Endothelial cell of umbilical vein (primary cell): ENCODE data around the gene ACTL10. TPM values are rescaled to one million over a fixed set of nuclear protein-coding genes. Genes with fewer than 3 reads are reported as not detected.

Experiments
- BruUV-seq: library from RNA; stranded (reverse); fragments of 400-500 nt; replicated peaks from 2 replicates; lab custom pipeline; 2021; lab: Mats Ljungman, UMichigan
- CTCF ChIA-PET: fragments of 300-600, 350-600 bp; sonication (Branson Sonifier 250); formaldehyde crosslinking; loops from one replicate; lab custom pipeline; 2021; ENCODE audit warnings: antibody characterized with exemption, inconsistent platforms; lab: Charles Lee
- POLR2A ChIA-PET: fragments of 300-600, 350-600 bp; sonication (Branson Sonifier 250); formaldehyde crosslinking; loops from one replicate; lab custom pipeline; 2021; ENCODE audit warnings: antibody characterized with exemption, inconsistent platforms; lab: Charles Lee
- DNase-seq: peaks from one replicate; pipeline ENCODE4 v3.0.0-alpha.2; 2011; ENCODE audit warnings: low read depth, low spot score
- FAIRE-seq: peaks from 2 replicates; lab custom pipeline; 2011; peaks lifted over from hg19 to GRCh38; lab: Jason Lieb, UNC
- H2AFZ ChIP-seq: 2 replicates; pipeline ENCODE4 v1.6.0; 2012; ENCODE audit warnings: low read depth, low read length, control low read depth, inconsistent platforms
- H3K27ac ChIP-seq: 2 replicates; pipeline ENCODE4 v1.5.1; 2011; ENCODE audit warnings: low read depth, mild to moderate bottlenecking, control low read depth, low read length, moderate library complexity; ENCODE audit not compliant: insufficient read depth
- H3K27me3 ChIP-seq, 2 experiments: 2 replicates each; pipeline versions ENCODE4 v1.6.0 to v1.6.1; 2011; ENCODE audit warnings: low read length in 2 of 2, mixed read lengths in 1 of 2; ENCODE audit not compliant: control insufficient read depth in 2 of 2, insufficient read depth in 2 of 2
- H3K36me3 ChIP-seq, 2 experiments: 2 replicates in 1 of 2; 3 replicates in 1 of 2; pipeline ENCODE4 v1.5.1; 2011; ENCODE audit warnings: low read length in 2 of 2, mild to moderate bottlenecking in 1 of 2, moderate library complexity in 1 of 2; ENCODE audit not compliant: control insufficient read depth in 2 of 2, insufficient read depth in 2 of 2; ENCODE audit errors: extremely low read depth in 1 of 2
- H3K4me1 ChIP-seq: 3 replicates; pipeline ENCODE4 v1.5.1; 2011; ENCODE audit warnings: mild to moderate bottlenecking, low read length; ENCODE audit not compliant: control insufficient read depth, insufficient read depth; ENCODE audit errors: extremely low read depth
- H3K4me2 ChIP-seq: 2 replicates; pipeline ENCODE4 v1.6.1; 2011; ENCODE audit warnings: low read length, control low read depth, mixed read lengths; ENCODE audit not compliant: insufficient read depth
- H3K4me3 ChIP-seq, 3 experiments: fragments of 200-600 bp in 1 of 3; sonication (generic), shearing (Covaris generic) in 1 of 3; replicated peaks in 1 of 3; 2 replicates each; pipeline ENCODE4 v1.5.1; 2011 to 2016; ENCODE audit warnings: control low read depth in 3 of 3, low read length in 3 of 3, mild to moderate bottlenecking in 2 of 3, inconsistent platforms in 1 of 3, low read depth in 1 of 3, moderate library complexity in 1 of 3; ENCODE audit not compliant: insufficient read depth in 1 of 3
- H3K79me2 ChIP-seq: 2 replicates; pipeline ENCODE4 v1.6.0; 2012; ENCODE audit warnings: low read length, inconsistent platforms; ENCODE audit not compliant: control insufficient read depth, insufficient read depth
- H3K9ac ChIP-seq: replicated peaks from 2 replicates; pipeline ENCODE3; 2011; ENCODE audit warnings: low read length, control low read depth; ENCODE audit not compliant: insufficient read depth; ENCODE audit errors: extremely low read depth
- H3K9me1 ChIP-seq: replicated peaks from 3 replicates; pipeline ENCODE4 v1.6.0; 2011; ENCODE audit warnings: mild to moderate bottlenecking, low read length; ENCODE audit not compliant: control insufficient read depth, insufficient read depth; ENCODE audit errors: extremely low read depth
- H3K9me3 ChIP-seq: replicated peaks from 2 replicates; pipeline ENCODE4 v1.5.1; 2012; ENCODE audit warnings: low read length, inconsistent platforms; ENCODE audit not compliant: control insufficient read depth, insufficient read depth
- H4K20me1 ChIP-seq: replicated peaks from 2 replicates; pipeline ENCODE3; 2011; ENCODE audit warnings: mild to moderate bottlenecking, low read length; ENCODE audit not compliant: control insufficient read depth, insufficient read depth; ENCODE audit errors: extremely low read depth
- CTCF ChIP-seq, 2 donors: IDR thresholded peaks; 1 replicate in 1 of 2; 2 replicates in 1 of 2; pipeline ENCODE4 v1.5.1; 2011; ENCODE audit warnings: low read length in 2 of 2, mild to moderate bottlenecking in 2 of 2, moderate library complexity in 2 of 2, control low read depth in 1 of 2, inconsistent platforms in 1 of 2, low read depth in 1 of 2; ENCODE audit not compliant: insufficient read depth in 1 of 2; ENCODE audit errors: extremely low read depth in 1 of 2
- EZH2 ChIP-seq: IDR thresholded peaks from 2 replicates; pipeline ENCODE4 v1.6.1; 2012; ENCODE audit warnings: borderline replicate concordance, low read depth, mild to moderate bottlenecking, moderate library complexity, low read length, inconsistent platforms; ENCODE audit not compliant: severe bottlenecking
- FOS ChIP-seq: IDR thresholded peaks from 2 replicates; pipeline ENCODE4 v1.6.1; 2011; ENCODE audit warnings: mild to moderate bottlenecking, low read length, moderate library complexity, borderline replicate concordance; ENCODE audit not compliant: insufficient read depth
- GATA2 ChIP-seq: IDR thresholded peaks from 2 replicates; pipeline ENCODE4 v1.7.0; 2011; ENCODE audit warnings: low read depth, mild to moderate bottlenecking, moderate library complexity, mixed read lengths, low read length; ENCODE audit not compliant: insufficient read length, insufficient read depth
- JUN ChIP-seq: IDR thresholded peaks from 2 replicates; pipeline ENCODE4 v1.6.1; 2011; ENCODE audit warnings: borderline replicate concordance, low read depth; ENCODE audit not compliant: insufficient read length, insufficient read depth
- MAX ChIP-seq: IDR thresholded peaks from 2 replicates; pipeline ENCODE4 v1.6.1; 2011; ENCODE audit not compliant: insufficient read depth, insufficient read length
- MYC ChIP-seq: IDR thresholded peaks from one replicate; pipeline ENCODE4 v1.6.1; 2011; ENCODE audit warnings: mild to moderate bottlenecking, low read depth, low read length
- POLR2A ChIP-seq: IDR thresholded peaks from 2 replicates; pipeline ENCODE4 v1.6.1; 2012; ENCODE audit warnings: low read depth, mild to moderate bottlenecking, control low read depth, low read length
- POLR2AphosphoS5 ChIP-seq: IDR thresholded peaks from 2 replicates; pipeline ENCODE4 v1.6.1; 2012; ENCODE audit warnings: low read depth, mild to moderate bottlenecking, control low read depth, low read length, moderate library complexity; ENCODE audit not compliant: insufficient read depth
- dilution Hi-C: fragments of 300-500 bp; cut with MboI; formaldehyde crosslinking; loops from one replicate; pipeline ENCODE4 v1.15.0; 2019; ENCODE audit warnings: low sequenced_read_pairs; ENCODE audit not compliant: extremely low pct_ligation_motif_present
- intact Hi-C: fragments of 100-400 bp; cut with micrococcal nuclease; formaldehyde crosslinking; loops from one replicate; pipeline ENCODE4 v1.10.0; 2022
- polyA plus RNA-seq, 4 experiments: library from polyadenylated mRNA; depleted of rRNA in 3 of 4; stranded (reverse) in 3 of 4; unstranded in 1 of 4; fragments of >200 nt; gene quantifications; 2 replicates each; pipeline versions ENCODE4 v1.2.1 to v1.2.3, GENCODE V29; 2011 to 2012; ENCODE audit warnings: missing spikeins in 1 of 4
- total RNA-seq: library from RNA; stranded (reverse); gene quantifications from 2 replicates; pipeline ENCODE4 v1.2.3, GENCODE V29; 2021

Gene ACTL10
- total and polyA plus RNA-seq, 2 donors (not counting 3 experiments of a cell fraction or from before 2014, with no cell fraction given): 0.92 to 1.4 TPM

- intact Hi-C loops: no loop called here
These were observed 4.2 kb downstream of the ACTL10 start for GRCh38 chr20:33670715-33671499.

More at GRCh38 chr20:33670715-33671499, 4.2 kb downstream of the ACTL10 start:
- no peak for FAIRE-seq
- no peaks in the 10 kb centered on the region for H3K9me3 ChIP-seq
- no peak for DNase-seq
- no peak overlapping the region for H3K4me2 ChIP-seq
- no peak overlapping the region for H2AFZ ChIP-seq
- H3K27me3 ChIP-seq: no peaks in the 10 kb centered on the region
- ChIA-PET POLR2A (no interaction called here), CTCF (interaction anchor here (0.8 to 1.0 kb wide), 2 partner anchors 13 to 18 kb away, joined by 3 read pairs; no protein-coding TSS in a partner anchor)
- H3K27ac ChIP-seq: no peak overlapping the region
- dilution Hi-C loops: no loop called here
- peaks cover 27% of the 10 kb centered on the region for H3K4me1 ChIP-seq
- no peaks in the 10 kb centered on the region for H4K20me1 ChIP-seq
- no TSS peak for BruUV-seq
- peaks cover 0 to 2% of the 10 kb centered on the region in 2 experiments for H3K36me3 ChIP-seq
- H3K79me2 ChIP-seq: no peaks in the 10 kb centered on the region
- no peak overlapping the region for H3K4me3 ChIP-seq
- TF ChIP-seq POLR2AphosphoS5 (no peak), EZH2 (no peak), JUN (no peak), MYC (no peak), MAX (no peak), FOS (no peak), CTCF (IDR thresholded peaks at IDR 0.05; ENCODE audit: extremely low read depth in 1 of 2, insufficient read depth in 1 of 2, low read depth in 1 of 2, low read length in 2 of 2) (no peak), POLR2A (no peak), GATA2 (no peak)
- no peak overlapping the region for H3K9ac ChIP-seq
- no peaks in the 10 kb centered on the region for H3K9me1 ChIP-seq
